Motor neuron (in vitro differentiated cells): ENCODE measurements around the gene ABTB2. TPM values are rescaled to one million over a fixed set of nuclear protein-coding genes. Genes with fewer than 3 reads are reported as not detected.

Source experiments
- ATAC-seq, 8 experiments: fragments of 200-7000 bp; cut with Tn5 transposase; replicated peaks in 6 of 8; 2 replicates each; pipeline ENCODE4 v1.8.0; 2021; ENCODE audit warnings: mild to moderate bottlenecking in 8 of 8, moderate library complexity in 8 of 8
- H3K27ac ChIP-seq, 2 donors: fragments of 250-450 bp; sonication (Bioruptor Pico); 2 replicates each; pipeline ENCODE4 v1.9.0; 2021; ENCODE audit warnings: antibody characterized with exemption in 2 of 2, mild to moderate bottlenecking in 2 of 2, moderate library complexity in 1 of 2
- H3K4me1 ChIP-seq, 2 donors: fragments of 250-450 bp; sonication (Bioruptor Pico); replicated peaks in 1 of 2; 2 replicates each; pipeline ENCODE4 v1.6.1; 2021; ENCODE audit warnings: antibody characterized with exemption in 2 of 2, mild to moderate bottlenecking in 2 of 2, moderate library complexity in 1 of 2
- H3K4me3 ChIP-seq, 5 donors: fragments of 250-450 bp; sonication (Bioruptor Pico); 2 replicates each; pipeline ENCODE4 v1.9.0; 2021; ENCODE audit warnings: antibody characterized with exemption in 5 of 5, mild to moderate bottlenecking in 5 of 5, moderate library complexity in 4 of 5
- WGBS, 10 experiments: fragments of 450-650 bp; shearing (Covaris generic); methylation state at CpG; one replicate each; pipeline ENCODE4 v1.0.0; 2022; 5-methylcytosine and 5-hydroxymethylcytosine counted together
- in situ Hi-C, 9 experiments: fragments of 400-800 bp; cut with MboI; loops; one replicate each; pipeline ENCODE4 v1.15.0; 2021; ENCODE audit warnings: low sequenced_read_pairs in 9 of 9, low pct_unique_long_range_greater_than_20kb in 2 of 9; ENCODE audit not compliant: unreplicated experiment in 9 of 9
- total RNA-seq, 8 experiments: library from RNA; unstranded; fragments of 300-600 nt; gene quantifications; 2 replicates each; pipeline versions ENCODE4 v1.2.3 to v1.2.4, GENCODE V29; 2022

Gene ABTB2
- total RNA-seq, 8 experiments from 2014 or later, result 3.0 to 5.0 (median 3.7) TPM

- WGBS, 10 experiments, result 85 to 100% (median 95%) methylated on average over 1 to 7 of the region's 8 CpGs; no CpG with 5 or more reads in 2 of the 10 experiments
- Histone ChIP-seq H3K27ac (no peak overlapping the region), H3K4me1 (no peaks in the 10 kb centered on the region), H3K4me3 (no peak overlapping the region)
- ATAC-seq, result no peak
- in situ Hi-C loops, result no loop called here
Observed at GRCh38 chr11:34136420-34136819, 221.4 kb downstream of the ABTB2 start.

- H3K4me3 ChIP-seq, result no peak overlapping the region
- no peaks in the 10 kb centered on the region for H3K4me1 ChIP-seq
- WGBS, 10 experiments, result 50 to 100% (median 95%) methylated on average over 1 to 3 of the region's 3 CpGs; no CpG with 5 or more reads in 5 of the 10 experiments
- no peak overlapping the region for H3K27ac ChIP-seq
- in situ Hi-C loops, result no loop called here
- ATAC-seq, result no peak
Observed at GRCh38 chr11:34135439-34135838, 222.4 kb downstream of the ABTB2 start.

- no peak for ATAC-seq
- 70 to 100% (median 92%) methylated on average over 1 to 3 of the region's 5 CpGs; no CpG with 5 or more reads in 5 of the 10 experiments for WGBS, 10 experiments
- in situ Hi-C loops, result no loop called here
- Histone ChIP-seq H3K27ac (no peak overlapping the region), H3K4me1 (no peaks in the 10 kb centered on the region), H3K4me3 (no peak overlapping the region)
Observed at GRCh38 chr11:34134765-34135164, 223.0 kb downstream of the ABTB2 start.

- no peaks in the 10 kb centered on the region for H3K4me1 ChIP-seq
- in situ Hi-C loops, result no loop called here
- 63 to 100% (median 95%) methylated on average over 1 to 4 of the region's 4 CpGs; no CpG with 5 or more reads in 1 of the 10 experiments for WGBS, 10 experiments
- H3K4me3 ChIP-seq, result no peak overlapping the region
- no peak for ATAC-seq
- no peak overlapping the region for H3K27ac ChIP-seq
Observed at GRCh38 chr11:34132261-34132965, 225.4 kb downstream of the ABTB2 start.

GRCh38 chr11:34128824-34129223 lies 229.0 kb downstream of the ABTB2 start:
- Histone ChIP-seq H3K4me3 (no peak overlapping the region), H3K4me1 (no peaks in the 10 kb centered on the region), H3K27ac (no peak overlapping the region)
- WGBS, 10 experiments, result 93 to 100% (median 100%) methylated on average over 1 to 3 of the region's 3 CpGs; no CpG with 5 or more reads in 2 of the 10 experiments
- ATAC-seq, result no peak
- in situ Hi-C loops, result no loop called here

- H3K4me1 ChIP-seq, result no peaks in the 10 kb centered on the region
- in situ Hi-C loops, result no loop called here
- H3K27ac ChIP-seq, result no peak overlapping the region
- H3K4me3 ChIP-seq, result no peak overlapping the region
- WGBS, 10 experiments, result 86 to 100% (median 97%) methylated on average over 1 to 8 of the region's 12 CpGs; no CpG with 5 or more reads in 1 of the 10 experiments
- ATAC-seq, result no peak
Observed at GRCh38 chr11:34126959-34127848, 230.6 kb downstream of the ABTB2 start.

- in situ Hi-C loops, result no loop called here
- ATAC-seq, result no peak
- Histone ChIP-seq H3K4me1 (no peaks in the 10 kb centered on the region), H3K4me3 (no peak overlapping the region), H3K27ac (no peak overlapping the region)
- WGBS, 10 experiments, result 83 to 100% (median 96%) methylated on average over 1 to 4 of the region's 4 CpGs
Observed at GRCh38 chr11:34124885-34125668, 232.7 kb downstream of the ABTB2 start.

GRCh38 chr11:34120651-34121050 lies 237.2 kb downstream of the ABTB2 start:
- in situ Hi-C loops, result no loop called here
- peak in 3 of 8 experiments; percentile 41 to 89 (median 77) for ATAC-seq
- no peaks in the 10 kb centered on the region for H3K4me1 ChIP-seq
- H3K4me3 ChIP-seq, result no peak overlapping the region
- WGBS, 10 experiments, result 80 to 100% (median 100%) methylated on average over 1 to 2 of the region's 4 CpGs; no CpG with 5 or more reads in 6 of the 10 experiments
- H3K27ac ChIP-seq, result no peak overlapping the region

GRCh38 chr11:34114471-34114870 lies 243.3 kb downstream of the ABTB2 start:
- WGBS, 10 experiments, result 40 to 100% (median 90%) methylated on average over 1 to 5 of the region's 5 CpGs; no CpG with 5 or more reads in 3 of the 10 experiments
- in situ Hi-C loops, result no loop called here
- H3K27ac ChIP-seq, result no peak overlapping the region
- no peak for ATAC-seq
- no peaks in the 10 kb centered on the region for H3K4me1 ChIP-seq
- H3K4me3 ChIP-seq, result no peak overlapping the region

GRCh38 chr11:34114014-34114413 lies 243.8 kb downstream of the ABTB2 start:
- in situ Hi-C loops, result no loop called here
- no peak for ATAC-seq
- no peaks in the 10 kb centered on the region for H3K4me1 ChIP-seq
- H3K27ac ChIP-seq, result no peak overlapping the region
- no peak overlapping the region for H3K4me3 ChIP-seq
- whole genome bisulfite sequencing, 10 experiments, result 70 to 100% (median 100%) methylated on average over 1 to 2 of the region's 2 CpGs; no CpG with 5 or more reads in 3 of the 10 experiments

- Histone ChIP-seq H3K4me1 (peaks cover 0 to 3% of the 10 kb centered on the region in 2 donors), H3K4me3 (no peak overlapping the region), H3K27ac (no peak overlapping the region)
- in situ Hi-C loops, result no loop called here
- 60 to 100% (median 95%) methylated on average over 1 to 6 of the region's 6 CpGs; no CpG with 5 or more reads in 2 of the 10 experiments for WGBS, 10 experiments
- ATAC-seq, result no peak
Observed at GRCh38 chr11:34111722-34112270, 246.0 kb downstream of the ABTB2 start.

GRCh38 chr11:34105957-34106504 lies 251.8 kb downstream of the ABTB2 start:
- in situ Hi-C loops, result no loop called here
- WGBS, 10 experiments, result 0 to 13% (median 0%) methylated on average over 2 to 13 of the region's 17 CpGs; no CpG with 5 or more reads in 2 of the 10 experiments
- peak overlapping the region; percentile 51 to 81 (median 65) for H3K4me3 ChIP-seq
- peak overlapping the region; percentile 64 to 86 for H3K27ac ChIP-seq
- peak in 2 of 8 experiments; percentile 2 for ATAC-seq
- peaks cover 7 to 12% of the 10 kb centered on the region in 2 donors for H3K4me1 ChIP-seq
